Esophagus squamous epithelium (tissue), 4 donors: Measurements from ENCODE around the gene RNF207.

ENCODE experiments used
- POLR2A ChIP-seq, 4 donors: fragments of 450-650 bp; IDR thresholded peaks; one replicate each; pipeline ENCODE4 v1.6.1; 2017; ENCODE audit warnings: antibody characterized with exemption in 4 of 4, mild to moderate bottlenecking in 4 of 4, moderate library complexity in 3 of 4
- TF ChIP-seq, protein P1 (sequence below), 6 experiments: fragments of 450-650 bp in 4 of 6; fragments of 200-600 bp in 2 of 6; sonication (generic) in 2 of 6; IDR thresholded peaks; one replicate each; pipeline ENCODE4 v1.5.1; 2016 to 2019; ENCODE audit warnings: antibody characterized with exemption in 6 of 6, mild to moderate bottlenecking in 4 of 6, moderate library complexity in 4 of 6

- TF ChIP-seq, protein P1, sequence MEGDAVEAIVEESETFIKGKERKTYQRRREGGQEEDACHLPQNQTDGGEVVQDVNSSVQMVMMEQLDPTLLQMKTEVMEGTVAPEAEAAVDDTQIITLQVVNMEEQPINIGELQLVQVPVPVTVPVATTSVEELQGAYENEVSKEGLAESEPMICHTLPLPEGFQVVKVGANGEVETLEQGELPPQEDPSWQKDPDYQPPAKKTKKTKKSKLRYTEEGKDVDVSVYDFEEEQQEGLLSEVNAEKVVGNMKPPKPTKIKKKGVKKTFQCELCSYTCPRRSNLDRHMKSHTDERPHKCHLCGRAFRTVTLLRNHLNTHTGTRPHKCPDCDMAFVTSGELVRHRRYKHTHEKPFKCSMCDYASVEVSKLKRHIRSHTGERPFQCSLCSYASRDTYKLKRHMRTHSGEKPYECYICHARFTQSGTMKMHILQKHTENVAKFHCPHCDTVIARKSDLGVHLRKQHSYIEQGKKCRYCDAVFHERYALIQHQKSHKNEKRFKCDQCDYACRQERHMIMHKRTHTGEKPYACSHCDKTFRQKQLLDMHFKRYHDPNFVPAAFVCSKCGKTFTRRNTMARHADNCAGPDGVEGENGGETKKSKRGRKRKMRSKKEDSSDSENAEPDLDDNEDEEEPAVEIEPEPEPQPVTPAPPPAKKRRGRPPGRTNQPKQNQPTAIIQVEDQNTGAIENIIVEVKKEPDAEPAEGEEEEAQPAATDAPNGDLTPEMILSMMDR (IDR thresholded peaks at IDR 0.05), result no peak
- TF ChIP-seq POLR2A (IDR thresholded peaks at IDR 0.05), result no peak
Measured at GRCh38 chr1:6165027-6165426, 40.9 kb upstream of the RNF207 start.
